Heart right ventricle (tissue), 16 donors: ENCODE data around the gene NUMBL. TPM values are rescaled to one million over a fixed set of nuclear protein-coding genes. Genes with fewer than 3 reads are reported as not detected.
A peak's percentile ranks its signal among the peaks of the same experiment; 100 is the strongest.

Experiments
- ATAC-seq, 8 donors: fragments of 200-7000 bp; cut with Tn5 transposase; one replicate each; pipeline ENCODE4 v1.9.1; 2020; ENCODE audit warnings: mild to moderate bottlenecking in 8 of 8, moderate library complexity in 8 of 8, moderate number of reproducible peaks in 1 of 8
- DNase-seq, 2 donors: peaks; one replicate each; pipeline ENCODE4 v3.0.0-alpha.2; 2020
- H3K27ac ChIP-seq, 10 donors: fragments of 200-600 bp; sonication (generic) in 2 of 10; one replicate each; pipeline versions ENCODE4 v1.5.0 to v1.8.0; 2020 to 2022; ENCODE audit warnings: mild to moderate bottlenecking in 3 of 10
- H3K27me3 ChIP-seq, 7 donors: fragments of 200-600 bp; one replicate each; pipeline ENCODE4 v1.8.0; 2021 to 2022; ENCODE audit warnings: mild to moderate bottlenecking in 2 of 7
- H3K36me3 ChIP-seq, 9 donors: fragments of 200-600 bp; sonication (generic) in 1 of 9; one replicate each; pipeline versions ENCODE4 v1.5.0 to v1.8.0; 2020 to 2022; ENCODE audit warnings: mild to moderate bottlenecking in 2 of 9
- H3K4me1 ChIP-seq, 9 donors: fragments of 200-600 bp; sonication (generic) in 1 of 9; one replicate each; pipeline versions ENCODE4 v1.5.0 to v1.8.0; 2020 to 2022; ENCODE audit warnings: mild to moderate bottlenecking in 4 of 9
- H3K4me3 ChIP-seq, 10 donors: fragments of 200-600 bp; sonication (generic) in 2 of 10; one replicate each; pipeline versions ENCODE4 v1.5.0 to v1.8.0; 2020 to 2022; ENCODE audit warnings: mild to moderate bottlenecking in 7 of 10, moderate library complexity in 2 of 10
- H3K9me3 ChIP-seq, 11 donors: fragments of 200-600 bp in 10 of 11; sonication (generic) in 2 of 11; one replicate each; pipeline versions ENCODE4 v1.5.0 to v1.8.0; 2013 to 2022; ENCODE audit warnings: mild to moderate bottlenecking in 2 of 11, control low read depth in 1 of 11, moderate library complexity in 1 of 11
- CTCF ChIP-seq, 9 donors: fragments of 200-600 bp; sonication (generic) in 2 of 9; IDR thresholded peaks; one replicate each; pipeline versions ENCODE4 v1.5.0 to v1.8.0; 2021 to 2022; ENCODE audit warnings: antibody characterized with exemption in 9 of 9, mild to moderate bottlenecking in 5 of 9, moderate library complexity in 1 of 9
- WGBS, 2 donors: extraction: QIAGEN DNeasy Blood & Tissue Kit; methylation state at CpG; one replicate each; pipeline ENCODE4 v1.1.7; 2013; ENCODE audit warnings: inconsistent platforms in 1 of 2; 5-methylcytosine and 5-hydroxymethylcytosine counted together
- intact Hi-C, 10 donors: fragments of 100-400 bp; cut with DNase I; formaldehyde crosslinking; loops; one replicate each; pipeline versions ENCODE4 v1.11.1 to v1.14.2; 2022
- polyA plus RNA-seq, 2 donors: library from polyadenylated mRNA; stranded (reverse); fragments of 200-250 nt; gene quantifications; one replicate each; pipeline ENCODE4 v1.2.3, GENCODE V29; 2013
- total RNA-seq, 10 donors: library from RNA; stranded (reverse); fragmentation: NEBNext Ultra II Directional in 3 of 10; extraction: Animal tissue kit (Norgen Biotek cat#: 25700) in 3 of 10; gene quantifications; one replicate each; pipeline versions ENCODE4 v1.2.1 to v1.2.4, GENCODE V29; 2021 to 2023
- donor health status: Arrhythmogenic right ventricular cardiomyopathy.
- donor health status: ischemic (EF 13 %, LVEDD 7.1; RV severe dilation, severe dysfunction).
- donor health status: healthy with polysubstance abuse.
- donor health status: DM: no; HTN: yes; CAD: no.
- donor health status: DM: no; HTN: no; CAD: no.
- donor health status: ischemic (EF 25% LVEDD 6.9; RV normal size, moderate dysfunction).
- donor health status: ischemic (EF 25% LVEDD 5.7; RV mildly dilated, moderate dysfunction).
- donor health status: healthy.
- donor health status: DM: yes; HTN: yes; CAD: no.
- donor health status: Ischemic cardiomyopathy.
- donor health status: ischemic (EF 35%, LVEDD 5.7; RV mildly dilated, moderate dysfunction).
- donor health status: nonischemic (EF 11% LVEDD 7.7; RV severe dilation, severe dysfunction).
- donor health status: DM: yes; HTN: yes; CAD: no.
- donor health status: PGD.
- donor health status: ischemic (EF 29% LVEDD 5.4; RV normal size, mild dysfunction).
- donor health status: nonischemic (EF 23%, LVEDD 6.1; RV moderate dilation, normal function).

The NUMBL gene
- total and polyA plus RNA-seq, 12 donors: 7.1 to 15.3 (median 10.7) TPM

GRCh38 chr19:40695881-40696280 lies 5.4 kb upstream of the NUMBL start:
- intact Hi-C loops: no loop called here
- ATAC-seq (no peak), DNase-seq (no peak)
- WGBS, 2 donors: 95 to 97% methylated on average over 5 of the region's 5 CpGs
- H3K27ac ChIP-seq: no peak overlapping the region
- no peak overlapping the region for H3K4me3 ChIP-seq
- no peaks in the 10 kb centered on the region for H3K27me3 ChIP-seq
- peaks cover 0 to 75% (median 16%) of the 10 kb centered on the region in 9 donors for H3K36me3 ChIP-seq
- peaks cover 0 to 12% (median 7%) of the 10 kb centered on the region in 9 donors for H3K4me1 ChIP-seq
- no peaks in the 10 kb centered on the region for H3K9me3 ChIP-seq
- TF ChIP-seq CTCF (IDR thresholded peaks at IDR 0.05): no peak

- no peak for ATAC-seq
- Histone ChIP-seq H3K36me3 (peaks cover 0 to 56% (median 13%) of the 10 kb centered on the region in 9 donors), H3K27ac (no peak overlapping the region), H3K4me3 (no peak overlapping the region), H3K9me3 (no peaks in the 10 kb centered on the region), H3K4me1 (peaks cover 0 to 26% (median 18%) of the 10 kb centered on the region in 9 donors), H3K27me3 (no peaks in the 10 kb centered on the region)
- no peak for TF ChIP-seq CTCF (IDR thresholded peaks at IDR 0.05)
- DNase-seq: no peak
- intact Hi-C loops: no loop called here
- WGBS, 2 donors: 78 to 86% methylated on average over 4 of the region's 4 CpGs
Observed at GRCh38 chr19:40693896-40694295, 3.4 kb upstream of the NUMBL start.

- DNase-seq (no peak), ATAC-seq (no peak)
- 92 to 93% methylated on average over 11 of the region's 11 CpGs for WGBS, 2 donors
- intact Hi-C loops: no loop called here
- Histone ChIP-seq H3K27ac (no peak overlapping the region), H3K36me3 (peaks cover 0 to 50% (median 13%) of the 10 kb centered on the region in 9 donors), H3K27me3 (no peaks in the 10 kb centered on the region), H3K4me3 (no peak overlapping the region), H3K9me3 (no peaks in the 10 kb centered on the region), H3K4me1 (peaks cover 0 to 32% (median 25%) of the 10 kb centered on the region in 9 donors)
- no peak for TF ChIP-seq CTCF (IDR thresholded peaks at IDR 0.05)
Observed at GRCh38 chr19:40693150-40693788, 2.8 kb upstream of the NUMBL start.

GRCh38 chr19:40692212-40692551 lies 1.7 kb upstream of the NUMBL start:
- WGBS, 2 donors: 81 to 82% methylated on average over 14 of the region's 14 CpGs
- no peak for DNase-seq
- peaks cover 0 to 41% (median 31%) of the 10 kb centered on the region in 9 donors for H3K4me1 ChIP-seq
- intact Hi-C loops: no loop called here
- H3K27me3 ChIP-seq: no peaks in the 10 kb centered on the region
- H3K9me3 ChIP-seq: no peaks in the 10 kb centered on the region
- ATAC-seq: no peak
- no peak overlapping the region for H3K4me3 ChIP-seq
- TF ChIP-seq CTCF (IDR thresholded peaks at IDR 0.05): no peak
- peaks cover 0 to 45% (median 13%) of the 10 kb centered on the region in 9 donors for H3K36me3 ChIP-seq
- peak overlapping the region in 4 of 10 donors; percentile 83 to 87 (median 86) for H3K27ac ChIP-seq
